GM06990 (cell line): ENCODE data around the gene MARK1.

Experiments
- DNase-seq: peaks from one replicate; pipeline ENCODE4 v3.0.0-alpha.2; 2011; ENCODE audit not compliant: insufficient read length; ENCODE audit errors: extremely low read depth
- H3K27me3 ChIP-seq: replicated peaks from 2 replicates; pipeline ENCODE4 v1.6.0; 2011; ENCODE audit warnings: low read length; ENCODE audit not compliant: control insufficient read depth, insufficient read depth
- H3K36me3 ChIP-seq: 2 replicates; pipeline ENCODE4 v1.5.1; 2011; ENCODE audit warnings: low read length; ENCODE audit not compliant: control insufficient read depth, insufficient read depth
- H3K4me3 ChIP-seq: replicated peaks from 2 replicates; pipeline ENCODE4 v1.5.1; 2011; ENCODE audit warnings: low read depth, mild to moderate bottlenecking, control low read depth, low read length
- CTCF ChIP-seq: IDR thresholded peaks from 2 replicates; pipeline ENCODE4 v1.5.1; 2011; ENCODE audit warnings: low read length, control low read depth, mild to moderate bottlenecking, inconsistent platforms; ENCODE audit not compliant: insufficient read depth, poor library complexity, severe bottlenecking

MARK1 gene

GRCh38 chr1:220491891-220492290 is 36.0 kb upstream of the MARK1 start:
- Histone ChIP-seq H3K27me3 (no peaks in the 10 kb centered on the region), H3K36me3 (no peaks in the 10 kb centered on the region), H3K4me3 (no peak overlapping the region)
- no peak for DNase-seq
- no peak for TF ChIP-seq CTCF

GRCh38 chr1:220497220-220497947 is 30.6 kb upstream of the MARK1 start:
- TF ChIP-seq CTCF, result no peak
- DNase-seq, result no peak

GRCh38 chr1:220498188-220498587 is 29.7 kb upstream of the MARK1 start:
- Histone ChIP-seq H3K4me3 (no peak overlapping the region), H3K36me3 (no peaks in the 10 kb centered on the region), H3K27me3 (no peaks in the 10 kb centered on the region)
- TF ChIP-seq CTCF, result no peak
- no peak for DNase-seq

More at GRCh38 chr1:220497220-220497947, 30.6 kb upstream of the MARK1 start:
- Histone ChIP-seq H3K36me3 (no peaks in the 10 kb centered on the region), H3K27me3 (no peaks in the 10 kb centered on the region), H3K4me3 (no peak overlapping the region)

- H3K4me3 ChIP-seq, result no peak overlapping the region
- no peaks in the 10 kb centered on the region for H3K27me3 ChIP-seq
- no peak for TF ChIP-seq CTCF
- DNase-seq, result no peak
- H3K36me3 ChIP-seq, result no peaks in the 10 kb centered on the region
These were observed 27.6 kb upstream of the MARK1 start for GRCh38 chr1:220500372-220500771.

GRCh38 chr1:220504329-220504728 is 23.6 kb upstream of the MARK1 start:
- Histone ChIP-seq H3K27me3 (no peaks in the 10 kb centered on the region), H3K36me3 (no peaks in the 10 kb centered on the region), H3K4me3 (no peak overlapping the region)
- DNase-seq, result no peak
- no peak for TF ChIP-seq CTCF

- H3K4me3 ChIP-seq, result no peak overlapping the region
- no peak for DNase-seq
- no peak for TF ChIP-seq CTCF
- H3K36me3 ChIP-seq, result no peaks in the 10 kb centered on the region
- no peaks in the 10 kb centered on the region for H3K27me3 ChIP-seq
These were observed 20.9 kb upstream of the MARK1 start for GRCh38 chr1:220507085-220507484.
